ENCODE results near the gene GNG13. TPM values are rescaled to one million over a fixed set of nuclear protein-coding genes. Genes with fewer than 3 reads are reported as not detected.
A peak's percentile ranks its signal among the peaks of the same experiment; 100 is the strongest.

Gene GNG13
- total RNA-seq, 1 donor from 2014 or later: not detected

- H3K9me3 ChIP-seq (ENCODE audit: insufficient read depth, low read depth, low read length): peaks cover 27% of the 10 kb centered on the region
These were observed 47.3 kb upstream of the GNG13 start for GRCh38 chr16:847681-848445.

DNA sequence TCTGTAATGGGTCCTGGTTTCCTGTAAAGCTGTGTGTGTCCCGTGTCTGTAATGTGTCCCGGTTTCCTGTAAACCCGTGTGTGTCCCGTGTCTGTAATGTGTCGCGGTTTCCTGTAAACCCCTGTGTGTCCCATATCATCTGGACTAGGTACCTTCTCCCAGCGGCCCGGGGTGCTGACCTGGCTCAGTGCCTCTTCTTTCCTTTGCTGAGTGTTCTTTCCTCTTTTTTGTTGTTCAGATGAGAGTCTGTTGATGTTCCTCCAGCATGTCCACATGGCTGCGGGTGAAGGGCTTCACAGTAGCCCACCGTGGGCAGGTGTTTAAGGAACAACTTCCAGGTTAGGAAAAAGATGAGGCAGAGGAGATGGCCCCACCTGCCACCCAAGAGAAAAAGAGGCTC is 46.6 kb upstream of the GNG13 start:
- peaks cover 7% of the 10 kb centered on the region for H3K36me3 Mint-ChIP-seq (ENCODE audit: low read depth, unreplicated experiment)
- H3K27me3 Mint-ChIP-seq (ENCODE audit: low read depth, unreplicated experiment): peaks cover 28% of the 10 kb centered on the region
- Histone ChIP-seq H3K27ac (ENCODE audit: low read depth, low read length) (no peak overlapping the region), H3K27me3 (ENCODE audit: insufficient read depth, low read length) (no peaks in the 10 kb centered on the region), H4K20me1 (ENCODE audit: insufficient read depth, low read length) (no peaks in the 10 kb centered on the region), H3K4me1 (ENCODE audit: insufficient read depth, low read length) (no peaks in the 10 kb centered on the region), H3K4me2 (ENCODE audit: low read length) (no peak overlapping the region), H2AFZ (ENCODE audit: low read depth, low read length) (no peak overlapping the region), H3K4me3 (ENCODE audit: insufficient read depth, low read depth, low read length) (no peak overlapping the region), H3K9ac (ENCODE audit: low read length) (no peak overlapping the region), H3K9me3 (ENCODE audit: insufficient read depth, low read depth, low read length) (peaks cover 23% of the 10 kb centered on the region), H3K36me3 (ENCODE audit: insufficient read depth, low read length) (no peaks in the 10 kb centered on the region), H3K79me2 (ENCODE audit: insufficient read depth, low read length) (no peaks in the 10 kb centered on the region)
- no peak overlapping the region for H3K4me3 Mint-ChIP-seq (ENCODE audit: unreplicated experiment)
- TF ChIP-seq EZH2 (IDR thresholded peaks at IDR 0.05; ENCODE audit: insufficient read depth, low read length) (no peak), CTCF (IDR thresholded peaks at IDR 0.05; ENCODE audit: insufficient read depth, low read depth, low read length) (no peak)
- no peaks in the 10 kb centered on the region for H3K4me1 Mint-ChIP-seq (ENCODE audit: low read depth, unreplicated experiment)
- FAIRE-seq: no peak
- peaks cover 33% of the 10 kb centered on the region for H3K9me3 Mint-ChIP-seq (ENCODE audit: unreplicated experiment)
- H3K27ac Mint-ChIP-seq (ENCODE audit: unreplicated experiment): no peak overlapping the region
- DNase-seq (ENCODE audit: low read depth): no peak

More at GRCh38 chr16:847681-848445, 47.3 kb upstream of the GNG13 start:
- H3K4me1 ChIP-seq (ENCODE audit: insufficient read depth, low read length): no peaks in the 10 kb centered on the region
- H3K27ac ChIP-seq (ENCODE audit: low read depth, low read length): no peak overlapping the region
- no peak overlapping the region for H3K4me3 ChIP-seq (ENCODE audit: insufficient read depth, low read depth, low read length)
- peaks cover 25% of the 10 kb centered on the region for H3K27me3 Mint-ChIP-seq (ENCODE audit: low read depth, unreplicated experiment)
- no peak for TF ChIP-seq EZH2 (IDR thresholded peaks at IDR 0.05; ENCODE audit: insufficient read depth, low read length)
- TF ChIP-seq CTCF (IDR thresholded peaks at IDR 0.05; ENCODE audit: insufficient read depth, low read depth, low read length): no peak
- H3K36me3 ChIP-seq (ENCODE audit: insufficient read depth, low read length): no peaks in the 10 kb centered on the region
- no peaks in the 10 kb centered on the region for H3K79me2 ChIP-seq (ENCODE audit: insufficient read depth, low read length)
- H3K4me3 Mint-ChIP-seq (ENCODE audit: unreplicated experiment): no peak overlapping the region
- H2AFZ ChIP-seq (ENCODE audit: low read depth, low read length): no peak overlapping the region
- peaks cover 6% of the 10 kb centered on the region for H3K36me3 Mint-ChIP-seq (ENCODE audit: low read depth, unreplicated experiment)
- no peak for DNase-seq (ENCODE audit: low read depth)
- H4K20me1 ChIP-seq (ENCODE audit: insufficient read depth, low read length): no peaks in the 10 kb centered on the region
- peak overlapping the region; percentile 58 for H3K27ac Mint-ChIP-seq (ENCODE audit: unreplicated experiment)
- H3K4me2 ChIP-seq (ENCODE audit: low read length): no peak overlapping the region
- H3K9me3 Mint-ChIP-seq (ENCODE audit: unreplicated experiment): peaks cover 33% of the 10 kb centered on the region
- H3K9ac ChIP-seq (ENCODE audit: low read length): no peak overlapping the region
- H3K4me1 Mint-ChIP-seq (ENCODE audit: low read depth, unreplicated experiment): no peaks in the 10 kb centered on the region
- no peaks in the 10 kb centered on the region for H3K27me3 ChIP-seq (ENCODE audit: insufficient read depth, low read length)
- FAIRE-seq: no peak

- FAIRE-seq: no peak
- Histone ChIP-seq H4K20me1 (ENCODE audit: insufficient read depth, low read length) (no peaks in the 10 kb centered on the region), H3K9me3 (ENCODE audit: insufficient read depth, low read depth, low read length) (peaks cover 12% of the 10 kb centered on the region), H3K79me2 (ENCODE audit: insufficient read depth, low read length) (no peaks in the 10 kb centered on the region), H3K36me3 (ENCODE audit: insufficient read depth, low read length) (no peaks in the 10 kb centered on the region), H3K4me3 (ENCODE audit: insufficient read depth, low read depth, low read length) (no peak overlapping the region), H3K27me3 (ENCODE audit: insufficient read depth, low read length) (no peaks in the 10 kb centered on the region), H3K4me2 (ENCODE audit: low read length) (no peak overlapping the region), H3K4me1 (ENCODE audit: insufficient read depth, low read length) (no peaks in the 10 kb centered on the region), H3K9ac (ENCODE audit: low read length) (no peak overlapping the region), H2AFZ (ENCODE audit: low read depth, low read length) (no peak overlapping the region), H3K27ac (ENCODE audit: low read depth, low read length) (no peak overlapping the region)
- H3K27me3 Mint-ChIP-seq (ENCODE audit: low read depth, unreplicated experiment): peaks cover 30% of the 10 kb centered on the region
- TF ChIP-seq CTCF (IDR thresholded peaks at IDR 0.05; ENCODE audit: insufficient read depth, low read depth, low read length) (no peak), EZH2 (IDR thresholded peaks at IDR 0.05; ENCODE audit: insufficient read depth, low read length) (no peak)
- peaks cover 27% of the 10 kb centered on the region for H3K9me3 Mint-ChIP-seq (ENCODE audit: unreplicated experiment)
- DNase-seq (ENCODE audit: low read depth): no peak
- peak overlapping the region; percentile 20 for H3K4me3 Mint-ChIP-seq (ENCODE audit: unreplicated experiment)
- no peaks in the 10 kb centered on the region for H3K4me1 Mint-ChIP-seq (ENCODE audit: low read depth, unreplicated experiment)
- peaks cover 7% of the 10 kb centered on the region for H3K36me3 Mint-ChIP-seq (ENCODE audit: low read depth, unreplicated experiment)
- no peak overlapping the region for H3K27ac Mint-ChIP-seq (ENCODE audit: unreplicated experiment)
These were observed 44.8 kb upstream of the GNG13 start for GRCh38 chr16:845351-845745.

All from astrocyte (in vitro differentiated cells and primary cell).